H1 (cell line): ENCODE data around the gene KMT2E. TPM values are rescaled to one million over a fixed set of nuclear protein-coding genes. Genes with fewer than 3 reads are reported as not detected.

ENCODE experiments used
- CTCF ChIA-PET: fragments of 300-600 bp; sonication (Branson Sonifier 250); formaldehyde crosslinking; loops from one replicate; lab custom pipeline; 2021; ENCODE audit not compliant: partially characterized antibody; lab: Charles Lee
- POLR2A ChIA-PET: fragments of 300-600 bp; sonication (Branson Sonifier 250); formaldehyde crosslinking; loops from one replicate; lab custom pipeline; 2021; ENCODE audit warnings: inconsistent platforms; ENCODE audit not compliant: partially characterized antibody; lab: Charles Lee
- DNase-seq, 2 experiments: peaks; one replicate each; pipeline versions ENCODE4 v3.0.0 to v3.0.0-alpha.2; 2010 to 2022; ENCODE audit warnings: low spot score in 2 of 2, low read depth in 1 of 2, mixed read lengths in 1 of 2
- FAIRE-seq: peaks from 2 replicates; lab custom pipeline; 2011; peaks lifted over from hg19 to GRCh38; lab: Jason Lieb, UNC
- H2AFZ ChIP-seq: 2 replicates; pipeline ENCODE4 v1.8.1; 2012; ENCODE audit warnings: low read length, inconsistent platforms
- H2AK5ac ChIP-seq: 2 replicates; pipeline ENCODE4 v1.6.1; 2013; ENCODE audit warnings: low read depth, low read length
- H2BK120ac ChIP-seq: replicated peaks from 2 replicates; pipeline ENCODE3; 2013; ENCODE audit warnings: low read depth, low read length, inconsistent platforms
- H2BK12ac ChIP-seq: 2 replicates; pipeline ENCODE4 v1.6.1; 2013; ENCODE audit warnings: low read depth, low read length
- H2BK15ac ChIP-seq: 2 replicates; pipeline ENCODE4 v1.6.1; 2013; ENCODE audit warnings: low read length
- H2BK20ac ChIP-seq: 2 replicates; pipeline ENCODE4 v1.6.1; 2013; ENCODE audit warnings: low read length
- H2BK5ac ChIP-seq: 2 replicates; pipeline ENCODE4 v1.6.1; 2013; ENCODE audit warnings: low read depth, low read length
- H3K14ac ChIP-seq: 2 replicates; pipeline ENCODE4 v1.6.1; 2013; ENCODE audit warnings: inconsistent platforms; ENCODE audit not compliant: insufficient read length
- H3K18ac ChIP-seq: 2 replicates; pipeline ENCODE4 v1.6.1; 2013; ENCODE audit warnings: low read length; ENCODE audit errors: extremely low read depth
- H3K23ac ChIP-seq: 2 replicates; pipeline ENCODE4 v1.6.1; 2013; ENCODE audit warnings: inconsistent platforms; ENCODE audit not compliant: insufficient read length
- H3K23me2 ChIP-seq: 2 replicates; pipeline ENCODE4 v1.6.1; 2013; ENCODE audit warnings: low read depth, low read length
- H3K27ac ChIP-seq: 2 replicates; pipeline ENCODE4 v1.6.1; 2011; ENCODE audit warnings: low read depth, low read length, inconsistent platforms
- H3K27me3 ChIP-seq, 4 experiments: replicated peaks in 1 of 4; 1 replicate in 1 of 4; 2 replicates in 3 of 4; pipeline versions ENCODE4 v1.6.1 to v1.8.1; 2011 to 2013; ENCODE audit warnings: low read length in 3 of 4, mild to moderate bottlenecking in 3 of 4, inconsistent platforms in 2 of 4, mixed read lengths in 2 of 4, moderate library complexity in 1 of 4; ENCODE audit not compliant: control insufficient read depth in 3 of 4, insufficient read depth in 3 of 4; ENCODE audit errors: extremely low read depth in 1 of 4
- H3K36me3 ChIP-seq, 4 experiments: 2 replicates each; pipeline versions ENCODE4 v1.6.1 to v1.8.1; 2011 to 2013; ENCODE audit warnings: mild to moderate bottlenecking in 4 of 4, low read length in 3 of 4, moderate library complexity in 2 of 4, control low read depth in 1 of 4, inconsistent platforms in 1 of 4; ENCODE audit not compliant: insufficient read depth in 4 of 4, control insufficient read depth in 2 of 4
- H3K4ac ChIP-seq: replicated peaks from 2 replicates; pipeline ENCODE3; 2013; ENCODE audit warnings: low read length, low read depth, mixed read lengths, inconsistent platforms; ENCODE audit not compliant: insufficient read length
- H3K4me1 ChIP-seq, 4 experiments: replicated peaks in 1 of 4; 1 replicate in 1 of 4; 2 replicates in 3 of 4; pipeline versions ENCODE4 v1.6.1 to v1.8.1; 2011 to 2013; ENCODE audit warnings: low read length in 3 of 4, inconsistent platforms in 2 of 4, mixed read lengths in 1 of 4; ENCODE audit not compliant: insufficient read depth in 4 of 4, control insufficient read depth in 3 of 4
- H3K4me2 ChIP-seq, 2 experiments: 2 replicates each; pipeline versions ENCODE4 v1.6.1 to v1.8.1; 2011 to 2013; ENCODE audit warnings: low read depth in 2 of 2, low read length in 2 of 2, control low read depth in 1 of 2, inconsistent platforms in 1 of 2, mild to moderate bottlenecking in 1 of 2; ENCODE audit not compliant: insufficient read depth in 1 of 2
- H3K4me3 ChIP-seq, 4 experiments: fragments of 200-600, 300-600 bp in 1 of 4; sonication (generic), shearing (Covaris generic), sonication (Bioruptor Twin) in 1 of 4; 2 replicates each; pipeline versions ENCODE4 v1.5.1 to v1.8.1; 2011 to 2016; ENCODE audit warnings: low read length in 4 of 4, low read depth in 3 of 4, control low read depth in 2 of 4, inconsistent platforms in 2 of 4, mild to moderate bottlenecking in 2 of 4, mixed read lengths in 1 of 4, moderate library complexity in 1 of 4; ENCODE audit not compliant: insufficient read depth in 2 of 4; ENCODE audit errors: extremely low read depth in 1 of 4
- H3K56ac ChIP-seq: replicated peaks from 2 replicates; pipeline ENCODE3; 2013; ENCODE audit warnings: low read depth, mild to moderate bottlenecking, mixed read lengths, low read length, inconsistent platforms; ENCODE audit not compliant: insufficient read length
- H3K79me1 ChIP-seq: 2 replicates; pipeline ENCODE4 v1.6.1; 2013; ENCODE audit warnings: low read depth, low read length, control low read depth
- H3K79me2 ChIP-seq, 2 experiments: 2 replicates each; pipeline versions ENCODE4 v1.6.1 to v1.8.1; 2012 to 2013; ENCODE audit warnings: low read length in 2 of 2, mild to moderate bottlenecking in 2 of 2, inconsistent platforms in 1 of 2; ENCODE audit not compliant: insufficient read depth in 2 of 2, control insufficient read depth in 1 of 2
- H3K9ac ChIP-seq, 4 experiments: replicated peaks in 1 of 4; 1 replicate in 1 of 4; 2 replicates in 3 of 4; pipeline versions ENCODE4 v1.6.1 to v1.8.1; 2011 to 2013; ENCODE audit warnings: low read depth in 3 of 4, low read length in 3 of 4, control low read depth in 2 of 4, mild to moderate bottlenecking in 2 of 4, moderate library complexity in 2 of 4, inconsistent platforms in 1 of 4; ENCODE audit errors: extremely low read depth in 1 of 4
- H3K9me3 ChIP-seq, 2 experiments: 2 replicates each; pipeline versions ENCODE4 v1.6.1 to v1.8.1; 2012 to 2013; ENCODE audit warnings: mild to moderate bottlenecking in 2 of 2, moderate library complexity in 2 of 2, control low read depth in 1 of 2, inconsistent platforms in 1 of 2, low read depth in 1 of 2, low read length in 1 of 2, mixed read lengths in 1 of 2; ENCODE audit not compliant: insufficient read depth in 2 of 2
- H4K20me1 ChIP-seq, 2 experiments: replicated peaks in 1 of 2; 2 replicates each; pipeline versions ENCODE3 to v1.8.1; 2011 to 2013; ENCODE audit warnings: inconsistent platforms in 2 of 2, low read length in 2 of 2, mild to moderate bottlenecking in 1 of 2; ENCODE audit not compliant: insufficient read depth in 2 of 2, control insufficient read depth in 1 of 2
- H4K5ac ChIP-seq: 2 replicates; pipeline ENCODE4 v1.6.1; 2013; ENCODE audit warnings: low read length, low read depth, mixed read lengths, inconsistent platforms; ENCODE audit not compliant: insufficient read length
- H4K8ac ChIP-seq: 2 replicates; pipeline ENCODE4 v1.8.0; 2013; ENCODE audit warnings: mild to moderate bottlenecking, moderate library complexity, low read length, inconsistent platforms; ENCODE audit not compliant: insufficient read depth; ENCODE audit errors: extremely low read depth
- H4K91ac ChIP-seq: replicated peaks from 2 replicates; pipeline ENCODE3; 2013; ENCODE audit warnings: low read length, mixed read lengths, inconsistent platforms; ENCODE audit not compliant: insufficient read length
- CBX8 ChIP-seq: fragments of 300-800, 300-1000 bp; sonication (generic); IDR thresholded peaks from 2 replicates; pipeline ENCODE4 v1.7.1; 2016; ENCODE audit warnings: low read depth, low read length, borderline replicate concordance
- EGR1 ChIP-seq: IDR thresholded peaks from 2 replicates; pipeline ENCODE4 v1.6.1; 2011; ENCODE audit warnings: low read depth, low read length, borderline replicate concordance
- MAFK ChIP-seq: IDR thresholded peaks from 2 replicates; pipeline ENCODE4 v1.6.1; 2012; ENCODE audit warnings: low read depth, mild to moderate bottlenecking, improper control_type of control experiment, low read length
- NRF1 ChIP-seq: IDR thresholded peaks from 2 replicates; pipeline ENCODE4 v1.6.1; 2011; ENCODE audit warnings: mild to moderate bottlenecking, low read depth, low read length, improper control_type of control experiment
- POLR2AphosphoS5 ChIP-seq: IDR thresholded peaks from 2 replicates; pipeline ENCODE4 v1.6.1; 2011; ENCODE audit warnings: low read depth, low read length
- RNF2 ChIP-seq: fragments of 200-900, 300-1000 bp; sonication (generic); IDR thresholded peaks from 2 replicates; pipeline ENCODE4 v1.7.1; 2016; ENCODE audit warnings: borderline replicate concordance, low read depth, mild to moderate bottlenecking, antibody characterized with exemption, low read length; ENCODE audit not compliant: poor library complexity, severe bottlenecking; ENCODE audit errors: missing control alignments
- SIN3A ChIP-seq, 2 experiments: IDR thresholded peaks in 1 of 2; conservative IDR thresholded peaks in 1 of 2; 2 replicates each; pipeline ENCODE4 v1.6.1; 2011 to 2012; ENCODE audit warnings: low read length in 2 of 2, improper control_type of control experiment in 1 of 2, low read depth in 1 of 2, mild to moderate bottlenecking in 1 of 2
- TCF12 ChIP-seq: IDR thresholded peaks from 2 replicates; pipeline ENCODE4 v1.6.1; 2011; ENCODE audit warnings: low read depth, mild to moderate bottlenecking, low read length
- USF2 ChIP-seq: IDR thresholded peaks from 2 replicates; pipeline ENCODE4 v1.6.1; 2011; ENCODE audit warnings: low read length, improper control_type of control experiment
- ZNF274 ChIP-seq: IDR thresholded peaks from 2 replicates; pipeline ENCODE4 v1.7.0; 2012; ENCODE audit warnings: low read length, borderline replicate concordance; ENCODE audit errors: extremely low read depth
- WGBS, 2 experiments: shearing (Covaris generic) in 1 of 2; methylation state at CpG; one replicate each; pipeline versions ENCODE4 v1.1.6 to v1.1.7; 2013 to 2015; ENCODE audit warnings: low lambda C conversion rate in 2 of 2, mixed read lengths in 2 of 2, inconsistent platforms in 1 of 2, low coverage in 1 of 2, missing lambda C conversion rate in 1 of 2; ENCODE audit not compliant: insufficient replicate concordance in 2 of 2, insufficient coverage in 1 of 2, insufficient read length in 1 of 2; ENCODE audit errors: extremely low coverage in 1 of 2, missing lambda C conversion rate in 1 of 2; 5-methylcytosine and 5-hydroxymethylcytosine counted together
- polyA plus RNA-seq, 7 experiments: library from polyadenylated mRNA; depleted of rRNA in 3 of 7; stranded (reverse) in 5 of 7; unstranded in 2 of 7; fragments of >200 nt in 5 of 7; fragments of 200-250 nt in 2 of 7; gene quantifications; 1 replicate in 5 of 7; 2 replicates in 1 of 7; 4 replicates in 1 of 7; pipeline versions ENCODE4 v1.2.1 to v1.2.3, GENCODE V29; 2011 to 2013; ENCODE audit warnings: missing spikeins in 2 of 7, mixed read lengths in 2 of 7
- total RNA-seq: library from RNA; stranded (reverse); fragmentation: NEBNext Ultra II Directional; extraction: Animal tissue kit (Norgen Biotek cat#: 25700); gene quantifications from 2 replicates; pipeline ENCODE4 v1.2.1, GENCODE V29; 2021

KMT2E gene
- total and polyA plus RNA-seq, 2 of the 8 experiments (the other 6 are each of a cell fraction or from before 2014, with no cell fraction given) = 10.9 to 45.0 TPM

GRCh38 chr7:105088456-105088855, 74.5 kb downstream of the KMT2E start:
- Histone ChIP-seq H3K56ac (no peak overlapping the region), H3K18ac (no peak overlapping the region), H2AK5ac (no peak overlapping the region), H3K4me1 (no peaks in the 10 kb centered on the region), H3K23ac (no peak overlapping the region), H3K27ac (no peak overlapping the region), H4K5ac (no peak overlapping the region), H3K79me2 (no peaks in the 10 kb centered on the region; a peak in 1 of 4 replicates), H2BK5ac (no peak overlapping the region), H3K23me2 (no peaks in the 10 kb centered on the region), H3K79me1 (no peaks in the 10 kb centered on the region; the same call in 1 of the 2 replicates), H2BK15ac (no peak overlapping the region), H4K20me1 (peaks cover 0 to 3% of the 10 kb centered on the region in 2 experiments), H3K4ac (no peak overlapping the region), H3K9ac (no peak overlapping the region), H2BK12ac (no peak overlapping the region), H4K8ac (no peak overlapping the region), H3K4me3 (no peak overlapping the region), H3K14ac (no peak overlapping the region), H2BK120ac (no peak overlapping the region), H3K27me3 (no peaks in the 10 kb centered on the region), H3K4me2 (no peak overlapping the region), H3K36me3 (peaks cover under 1 to 60% (median 14%) of the 10 kb centered on the region in 4 experiments; a peak in 5 of 8 replicates), H3K9me3 (no peaks in the 10 kb centered on the region), H4K91ac (no peak overlapping the region), H2AFZ (no peak overlapping the region), H2BK20ac (no peak overlapping the region)
- ChIA-PET CTCF (no interaction called here), POLR2A (interaction anchor here (1.0 kb wide), 1 partner anchor 16 kb away, joined by 3 read pairs; no protein-coding TSS in a partner anchor)
- WGBS, 2 experiments = 94% methylated on average over 2 of the region's 2 CpGs; no CpG with 5 or more reads in 1 of the 2 experiments
- DNase-seq = no peak
- TF ChIP-seq MAFK = no peak
- no peak for TF ChIP-seq ZNF274
- TF ChIP-seq RNF2 = no peak
- TF ChIP-seq CBX8 = no peak
- no peak for TF ChIP-seq EGR1
- no peak for TF ChIP-seq POLR2AphosphoS5
- no peak for TF ChIP-seq USF2
- TF ChIP-seq TCF12 = no peak
- no peak for TF ChIP-seq NRF1
- no peak for TF ChIP-seq SIN3A (conservative IDR thresholded peaks at IDR 0.05 in 1 of 2, IDR thresholded peaks at IDR 0.05 in 1 of 2; ENCODE audit: low read depth in 1 of 2, low read length in 2 of 2)
- FAIRE-seq = no peak
